ENCODE results near the gene GALNT10. TPM values are rescaled to one million over a fixed set of nuclear protein-coding genes. Genes with fewer than 3 reads are reported as not detected.

The GALNT10 gene
- total RNA-seq, 1 experiment from 2014 or later: 18.6 TPM

DNA sequence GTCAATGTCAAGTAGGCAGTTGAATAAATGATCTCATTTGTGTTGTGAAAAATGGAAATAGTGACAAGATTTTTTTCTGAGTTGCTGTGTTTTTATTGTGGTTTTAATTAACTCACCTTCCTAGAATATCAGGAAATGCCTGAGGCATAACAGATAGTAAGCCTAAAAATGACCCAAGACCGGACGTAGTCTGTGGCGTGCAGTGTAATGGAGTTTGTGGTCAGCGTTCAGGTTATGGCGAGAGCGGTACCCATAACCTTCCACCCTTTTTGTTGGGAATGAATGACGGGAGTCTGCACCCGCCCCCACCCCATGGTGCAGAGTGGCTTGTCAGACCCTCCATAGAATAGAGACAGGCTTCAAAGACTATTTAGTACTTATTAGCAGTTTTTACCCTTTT lies 119.3 kb downstream of the GALNT10 start:
- no peak for DNase-seq

DNA sequence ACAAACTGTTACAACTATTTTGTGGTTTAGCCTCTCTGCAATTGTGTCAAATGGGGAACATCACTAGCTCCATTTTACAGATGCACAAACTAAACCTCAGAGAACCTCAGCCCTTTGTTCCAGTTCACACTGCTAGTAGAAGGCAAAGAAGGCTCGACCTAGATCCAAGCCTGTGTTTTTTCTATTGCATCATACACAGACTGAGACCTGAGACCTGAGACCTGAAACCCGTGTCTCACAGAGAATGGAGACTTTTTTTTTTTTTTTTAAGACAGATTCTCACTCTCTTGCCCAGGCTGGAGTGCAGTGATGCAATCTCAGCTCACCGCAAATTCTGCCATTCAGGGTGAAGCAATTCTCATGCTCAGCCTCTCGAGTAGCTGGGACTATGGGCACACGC lies 120.8 kb downstream of the GALNT10 start:
- Histone ChIP-seq H3K27ac (no peak overlapping the region), H3K9me3 (replicated peaks) (no peaks in the 10 kb centered on the region)
- no peak for DNase-seq

More for the DNA sequence above, 119.3 kb downstream of the GALNT10 start:
- Histone ChIP-seq H3K27me3 (no peaks in the 10 kb centered on the region), H3K9me3 (replicated peaks) (peaks cover 2% of the 10 kb centered on the region; the same call in 1 of the 2 replicates), H3K27ac (no peak overlapping the region), H3K36me3 (peaks cover 3% of the 10 kb centered on the region; the same call in 1 of the 2 replicates), H3K4me3 (no peak overlapping the region), H3K4me1 (peaks cover 6% of the 10 kb centered on the region; the same call in 1 of the 2 replicates)

DNA sequence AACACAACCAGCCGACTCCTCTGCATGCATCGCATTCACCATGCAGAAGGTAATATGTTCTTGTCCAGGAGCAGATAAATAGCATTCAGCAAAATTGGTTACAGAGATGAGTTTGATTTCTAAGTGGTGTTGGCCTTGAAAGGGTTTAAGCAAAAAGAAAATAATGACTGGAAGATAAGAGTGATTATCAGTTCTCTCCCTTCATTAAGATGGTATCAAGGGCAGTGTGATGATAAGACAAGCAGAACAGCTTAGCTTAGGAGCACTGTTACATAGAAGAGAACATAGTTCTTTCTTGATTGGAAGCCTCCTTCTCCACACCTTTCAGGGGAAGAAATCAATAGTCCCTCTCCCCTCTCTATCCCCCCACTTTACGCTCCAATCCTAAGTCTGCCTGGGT lies 121.5 kb downstream of the GALNT10 start:
- H3K4me3 ChIP-seq: no peak overlapping the region
- no peaks in the 10 kb centered on the region for H3K36me3 ChIP-seq
- H3K27ac ChIP-seq: no peak overlapping the region
- DNase-seq: no peak
- H3K9me3 ChIP-seq (replicated peaks): no peaks in the 10 kb centered on the region
- peaks cover 6% of the 10 kb centered on the region; the same call in 1 of the 2 replicates for H3K4me1 ChIP-seq
- no peaks in the 10 kb centered on the region for H3K27me3 ChIP-seq

More for the DNA sequence above, 120.8 kb downstream of the GALNT10 start:
- Histone ChIP-seq H3K4me1 (peaks cover 6% of the 10 kb centered on the region; the same call in 1 of the 2 replicates), H3K4me3 (no peak overlapping the region), H3K27me3 (no peaks in the 10 kb centered on the region), H3K36me3 (no peaks in the 10 kb centered on the region)

DNA sequence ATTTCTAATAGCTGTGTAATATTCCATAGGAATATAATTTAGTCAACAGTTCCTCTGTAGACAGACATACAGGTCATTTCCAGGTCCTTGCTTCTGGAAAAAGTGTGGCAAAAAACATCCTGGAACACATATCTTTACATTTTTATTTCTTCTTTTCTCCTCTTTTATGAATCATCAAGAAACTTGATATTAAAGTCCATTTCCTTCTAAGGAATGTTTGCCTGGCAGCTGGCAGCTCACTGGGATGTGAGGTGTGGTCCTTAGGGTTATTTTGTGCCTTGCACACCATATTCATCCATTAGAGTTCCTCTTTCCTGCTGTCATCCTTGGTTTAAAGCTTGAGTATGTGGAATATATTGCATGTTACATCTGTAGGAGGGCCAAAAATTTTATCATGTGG lies 122.0 kb downstream of the GALNT10 start:
- Histone ChIP-seq H3K27me3 (no peaks in the 10 kb centered on the region), H3K9me3 (replicated peaks) (no peaks in the 10 kb centered on the region), H3K4me3 (no peak overlapping the region), H3K27ac (no peak overlapping the region), H3K4me1 (peaks cover 6% of the 10 kb centered on the region; the same call in 1 of the 2 replicates), H3K36me3 (no peaks in the 10 kb centered on the region)
- DNase-seq: no peak

GRCh38 chr5:154313360-154314017 lies 123.0 kb downstream of the GALNT10 start:
- H3K4me3 ChIP-seq: no peak overlapping the region
- DNase-seq: no peak
- no peaks in the 10 kb centered on the region for H3K27me3 ChIP-seq
- H3K27ac ChIP-seq: no peak overlapping the region
- H3K36me3 ChIP-seq: no peaks in the 10 kb centered on the region
- no peaks in the 10 kb centered on the region for H3K9me3 ChIP-seq (replicated peaks)
- H3K4me1 ChIP-seq: peaks cover 6% of the 10 kb centered on the region; the same call in 1 of the 2 replicates

- Histone ChIP-seq H3K27ac (no peak overlapping the region), H3K4me3 (no peak overlapping the region), H3K27me3 (no peaks in the 10 kb centered on the region), H3K36me3 (no peaks in the 10 kb centered on the region), H3K9me3 (replicated peaks) (no peaks in the 10 kb centered on the region), H3K4me1 (peaks cover 6% of the 10 kb centered on the region; the same call in 1 of the 2 replicates)
- DNase-seq: no peak
These were observed 124.7 kb downstream of the GALNT10 start for GRCh38 chr5:154315196-154315595.

DNA sequence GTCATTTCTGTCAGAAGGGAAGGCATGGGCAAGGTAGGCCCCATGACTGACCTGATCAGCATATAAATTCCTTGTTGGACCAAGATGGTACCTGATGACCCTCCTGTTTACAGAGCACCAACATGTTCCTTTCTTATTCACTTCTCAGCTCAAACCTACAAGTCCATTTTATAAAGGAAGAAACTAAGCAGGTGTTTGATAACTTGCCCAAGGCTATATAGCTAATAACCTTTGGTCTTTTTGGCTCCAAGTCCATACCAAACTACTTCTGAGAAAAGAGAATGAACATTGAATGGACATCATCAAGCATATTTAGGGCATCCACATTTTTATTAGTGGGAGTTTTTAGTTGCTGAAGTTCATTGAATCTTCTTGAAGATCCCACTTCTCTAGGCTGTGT lies 125.2 kb downstream of the GALNT10 start:
- Histone ChIP-seq H3K4me1 (peaks cover 6% of the 10 kb centered on the region; the same call in 1 of the 2 replicates), H3K27me3 (no peaks in the 10 kb centered on the region), H3K9me3 (replicated peaks) (no peaks in the 10 kb centered on the region), H3K36me3 (no peaks in the 10 kb centered on the region), H3K4me3 (no peak overlapping the region), H3K27ac (no peak overlapping the region)
- DNase-seq: no peak

- no peak overlapping the region for H3K27ac ChIP-seq
- H3K27me3 ChIP-seq: no peaks in the 10 kb centered on the region
- DNase-seq: no peak
- peaks cover 6% of the 10 kb centered on the region; the same call in 1 of the 2 replicates for H3K4me1 ChIP-seq
- no peak overlapping the region for H3K4me3 ChIP-seq
- H3K36me3 ChIP-seq: no peaks in the 10 kb centered on the region
- H3K9me3 ChIP-seq (replicated peaks): no peaks in the 10 kb centered on the region
These were observed 125.8 kb downstream of the GALNT10 start for GRCh38 chr5:154316223-154316935.

DNA sequence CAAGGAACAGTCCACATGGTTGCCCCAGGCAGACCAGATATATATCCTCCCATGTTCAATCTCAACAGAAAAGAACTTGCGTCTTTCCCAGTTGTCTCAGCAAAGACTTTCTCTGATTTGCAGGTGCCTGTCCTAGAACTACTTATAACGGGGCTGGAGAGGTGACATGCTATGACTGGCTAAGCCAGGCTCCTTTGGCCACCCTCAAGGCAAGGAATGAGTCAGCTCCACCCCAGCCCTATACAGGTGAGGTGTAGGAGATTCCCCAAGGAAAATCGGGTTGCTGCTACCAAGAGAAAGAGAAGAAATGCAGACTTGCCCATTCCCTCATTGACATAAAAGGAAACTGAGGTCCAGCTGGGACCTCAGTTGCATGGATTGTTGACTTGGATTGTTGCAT lies 127.4 kb downstream of the GALNT10 start:
- DNase-seq: no peak
- no peak overlapping the region for H3K4me3 ChIP-seq

DNA sequence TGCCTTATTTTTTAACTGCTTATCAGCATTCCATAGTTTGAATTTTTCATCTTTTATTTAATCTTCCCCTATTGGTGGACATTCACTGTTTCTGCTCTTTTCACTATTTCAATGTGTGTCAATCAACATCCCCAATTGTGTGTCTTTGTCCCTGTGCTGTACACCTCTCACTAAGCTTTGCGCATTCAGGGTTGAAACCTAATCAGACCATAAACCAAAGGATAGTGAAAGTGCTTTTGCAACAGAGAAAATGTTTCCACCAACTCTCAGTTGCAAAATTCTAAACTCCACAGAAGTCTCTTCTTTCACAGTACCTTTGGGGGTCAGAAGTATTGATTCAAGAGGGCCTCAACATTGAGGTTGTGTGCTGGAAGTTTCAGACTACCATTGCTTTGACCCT lies 128.2 kb downstream of the GALNT10 start:
- H3K9me3 ChIP-seq (replicated peaks): no peaks in the 10 kb centered on the region
- no peak overlapping the region for H3K27ac ChIP-seq
- no peak for DNase-seq
- no peaks in the 10 kb centered on the region for H3K36me3 ChIP-seq
- peaks cover 4% of the 10 kb centered on the region for H3K4me1 ChIP-seq
- H3K27me3 ChIP-seq: no peaks in the 10 kb centered on the region
- H3K4me3 ChIP-seq: no peak overlapping the region

More for the DNA sequence above, 127.4 kb downstream of the GALNT10 start:
- Histone ChIP-seq H3K4me1 (peaks cover 4% of the 10 kb centered on the region), H3K36me3 (no peaks in the 10 kb centered on the region), H3K27ac (no peak overlapping the region), H3K27me3 (no peaks in the 10 kb centered on the region), H3K9me3 (replicated peaks) (no peaks in the 10 kb centered on the region)

- peaks cover 4% of the 10 kb centered on the region for H3K4me1 ChIP-seq
These were observed 129.2 kb downstream of the GALNT10 start for GRCh38 chr5:154319736-154320135.

DNA sequence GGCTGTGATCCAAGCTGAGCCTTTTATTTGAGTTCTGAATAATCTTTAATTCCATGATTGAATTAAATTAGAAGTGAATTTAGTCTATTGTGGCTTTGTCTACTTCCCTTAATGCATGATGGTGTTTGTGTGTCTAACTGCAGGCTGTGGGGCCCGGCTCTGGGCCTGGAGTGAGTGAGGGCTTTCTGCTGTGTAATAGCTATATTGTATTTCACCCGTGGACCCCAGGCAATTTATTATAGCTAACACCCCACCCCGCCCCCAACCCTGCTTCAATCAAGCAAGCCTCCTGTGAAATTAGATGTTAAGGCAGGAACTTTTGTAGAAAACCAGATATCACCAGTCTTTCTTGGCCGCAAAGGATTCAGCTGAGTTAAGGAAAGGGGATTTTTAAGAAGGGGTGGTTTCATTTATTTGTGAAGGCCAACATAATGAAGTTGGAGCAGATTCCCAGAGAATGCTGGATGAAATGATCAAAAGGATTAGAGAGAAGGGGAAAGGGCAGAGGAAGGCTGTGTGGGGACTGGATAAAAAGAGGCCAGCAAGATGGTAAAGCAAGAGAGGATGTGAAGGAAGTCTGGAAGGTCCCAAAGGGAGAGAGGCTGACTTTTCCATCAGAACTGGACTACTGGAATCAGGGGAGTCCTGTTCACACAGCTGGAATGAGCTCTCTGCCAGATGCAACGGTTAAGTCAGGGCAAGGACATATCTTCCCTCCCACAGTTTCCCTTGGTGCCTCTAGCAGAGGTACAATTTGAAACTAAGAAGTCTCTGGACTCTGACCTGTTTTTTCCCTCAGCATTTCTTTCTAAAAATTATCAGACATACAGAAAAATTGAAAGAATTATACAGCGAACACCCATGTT lies 129.9 kb downstream of the GALNT10 start:
- Histone ChIP-seq H3K4me1 (peaks cover 4% of the 10 kb centered on the region), H3K27me3 (no peaks in the 10 kb centered on the region), H3K36me3 (no peaks in the 10 kb centered on the region), H3K27ac (no peak overlapping the region), H3K9me3 (replicated peaks) (no peaks in the 10 kb centered on the region), H3K4me3 (no peak overlapping the region)
- DNase-seq: no peak

More at GRCh38 chr5:154319736-154320135, 129.2 kb downstream of the GALNT10 start:
- DNase-seq: no peak
- Histone ChIP-seq H3K27me3 (no peaks in the 10 kb centered on the region), H3K4me3 (no peak overlapping the region), H3K36me3 (no peaks in the 10 kb centered on the region), H3K27ac (no peak overlapping the region), H3K9me3 (replicated peaks) (no peaks in the 10 kb centered on the region)

DNA sequence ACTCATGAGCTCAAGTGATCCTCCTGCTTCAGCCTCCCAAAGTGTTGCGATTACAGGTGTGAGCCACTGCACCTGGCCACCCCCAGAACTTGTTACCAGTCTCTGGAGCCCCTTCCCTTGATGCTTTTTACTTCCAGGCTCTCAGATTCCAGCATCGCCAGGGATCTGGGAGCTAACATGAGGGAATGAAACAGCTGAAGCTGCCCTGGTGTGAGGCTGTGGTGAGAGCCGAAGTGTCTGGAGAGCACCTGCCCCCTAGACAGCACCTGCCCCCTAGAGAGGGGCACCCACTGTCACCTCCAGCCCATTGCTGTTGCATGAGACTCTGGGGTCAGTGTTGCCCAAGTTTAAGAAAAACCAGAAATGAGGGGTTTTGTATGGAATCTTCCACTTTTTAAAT lies 131.0 kb downstream of the GALNT10 start:
- H3K4me3 ChIP-seq: no peak overlapping the region
- H3K27ac ChIP-seq: no peak overlapping the region
- H3K9me3 ChIP-seq (replicated peaks): no peaks in the 10 kb centered on the region
- peaks cover 4% of the 10 kb centered on the region for H3K4me1 ChIP-seq
- no peaks in the 10 kb centered on the region for H3K36me3 ChIP-seq
- DNase-seq: peak; percentile 21 to 58
- H3K27me3 ChIP-seq: no peaks in the 10 kb centered on the region

GRCh38 chr5:154324033-154324432 lies 133.5 kb downstream of the GALNT10 start:
- no peak overlapping the region for H3K4me3 ChIP-seq
- H3K27ac ChIP-seq: no peak overlapping the region
- H3K9me3 ChIP-seq (replicated peaks): no peaks in the 10 kb centered on the region
- no peak for DNase-seq
- no peaks in the 10 kb centered on the region for H3K27me3 ChIP-seq
- peaks cover 4% of the 10 kb centered on the region for H3K4me1 ChIP-seq
- H3K36me3 ChIP-seq: no peaks in the 10 kb centered on the region

DNA sequence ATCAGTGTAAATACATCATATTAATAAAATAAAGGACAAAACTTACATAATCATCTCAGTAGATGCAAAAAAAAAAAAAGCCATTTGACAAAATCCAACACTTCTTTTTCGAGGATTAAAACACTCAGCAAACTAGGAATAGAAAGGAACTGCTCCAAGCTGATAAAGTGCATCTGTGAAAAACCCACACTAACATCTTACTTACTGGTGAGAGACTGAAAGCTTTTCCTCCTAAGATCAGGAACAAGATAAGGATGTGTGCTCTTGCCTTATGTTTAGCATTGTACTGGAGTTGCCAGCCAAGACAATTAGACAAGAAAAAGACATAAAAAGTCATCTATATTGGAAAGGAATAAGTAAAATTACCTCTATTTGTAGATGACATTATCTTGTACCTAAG lies 135.0 kb downstream of the GALNT10 start:
- Histone ChIP-seq H3K27ac (no peak overlapping the region), H3K9me3 (replicated peaks) (no peaks in the 10 kb centered on the region), H3K4me3 (no peak overlapping the region), H3K4me1 (peaks cover 4% of the 10 kb centered on the region), H3K27me3 (no peaks in the 10 kb centered on the region), H3K36me3 (no peaks in the 10 kb centered on the region)
- no peak for DNase-seq
